ENCODE results near the gene PRDX3. TPM values are rescaled to one million over a fixed set of nuclear protein-coding genes. Genes with fewer than 3 reads are reported as not detected.

Gene PRDX3
- total RNA-seq, 1 donor from 2014 or later = 110 TPM

DNA sequence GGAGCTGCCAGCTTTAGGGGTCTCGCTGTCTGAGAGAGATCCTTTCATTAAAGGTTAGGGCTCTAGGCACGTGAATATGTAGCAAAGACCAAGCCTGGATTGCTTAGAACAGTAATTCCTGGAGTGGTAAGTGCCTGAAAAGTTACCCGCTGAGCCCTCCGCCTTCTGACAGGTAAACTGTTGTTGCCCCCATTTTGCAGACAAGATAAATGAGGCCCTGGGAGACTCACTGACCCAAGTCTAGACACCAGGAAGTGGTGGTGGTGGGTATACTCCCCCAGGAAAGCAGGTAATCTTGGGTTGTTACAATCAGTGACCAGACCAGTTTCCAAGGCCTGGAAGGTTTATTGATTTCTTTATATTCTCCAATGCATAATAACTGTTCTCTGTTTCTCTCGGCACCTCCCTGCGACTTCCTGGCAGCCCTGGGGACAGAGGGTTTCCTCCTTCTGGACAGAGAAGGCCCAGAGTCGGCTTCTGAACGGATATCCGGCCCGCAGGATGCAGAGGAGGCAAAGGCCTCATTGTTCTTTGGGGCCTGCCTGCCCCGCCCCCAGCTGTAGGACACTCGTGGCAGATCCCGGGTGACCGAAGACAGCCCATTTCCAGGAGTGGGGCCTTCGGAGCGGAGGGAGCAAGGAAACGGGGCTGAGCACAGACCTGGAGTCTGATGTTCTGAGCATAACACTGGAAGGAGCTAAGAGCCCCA lies 27.4 kb upstream of the PRDX3 start:
- Histone ChIP-seq H3K4me3 (ENCODE audit: low read depth, low read length) (peak overlapping the region; percentile 57), H3K27me3 (ENCODE audit: control insufficient read depth, insufficient read depth, low read length) (no peaks in the 10 kb centered on the region), H3K36me3 (ENCODE audit: control insufficient read depth, insufficient read depth, low read length) (no peaks in the 10 kb centered on the region)
- TF ChIP-seq, protein P1, sequence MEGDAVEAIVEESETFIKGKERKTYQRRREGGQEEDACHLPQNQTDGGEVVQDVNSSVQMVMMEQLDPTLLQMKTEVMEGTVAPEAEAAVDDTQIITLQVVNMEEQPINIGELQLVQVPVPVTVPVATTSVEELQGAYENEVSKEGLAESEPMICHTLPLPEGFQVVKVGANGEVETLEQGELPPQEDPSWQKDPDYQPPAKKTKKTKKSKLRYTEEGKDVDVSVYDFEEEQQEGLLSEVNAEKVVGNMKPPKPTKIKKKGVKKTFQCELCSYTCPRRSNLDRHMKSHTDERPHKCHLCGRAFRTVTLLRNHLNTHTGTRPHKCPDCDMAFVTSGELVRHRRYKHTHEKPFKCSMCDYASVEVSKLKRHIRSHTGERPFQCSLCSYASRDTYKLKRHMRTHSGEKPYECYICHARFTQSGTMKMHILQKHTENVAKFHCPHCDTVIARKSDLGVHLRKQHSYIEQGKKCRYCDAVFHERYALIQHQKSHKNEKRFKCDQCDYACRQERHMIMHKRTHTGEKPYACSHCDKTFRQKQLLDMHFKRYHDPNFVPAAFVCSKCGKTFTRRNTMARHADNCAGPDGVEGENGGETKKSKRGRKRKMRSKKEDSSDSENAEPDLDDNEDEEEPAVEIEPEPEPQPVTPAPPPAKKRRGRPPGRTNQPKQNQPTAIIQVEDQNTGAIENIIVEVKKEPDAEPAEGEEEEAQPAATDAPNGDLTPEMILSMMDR (IDR thresholded peaks at IDR 0.05; ENCODE audit: insufficient read depth, low read length, severe bottlenecking) = no peak
- DNase-seq (ENCODE audit: low read depth) (no peak), FAIRE-seq (no peak)

DNA sequence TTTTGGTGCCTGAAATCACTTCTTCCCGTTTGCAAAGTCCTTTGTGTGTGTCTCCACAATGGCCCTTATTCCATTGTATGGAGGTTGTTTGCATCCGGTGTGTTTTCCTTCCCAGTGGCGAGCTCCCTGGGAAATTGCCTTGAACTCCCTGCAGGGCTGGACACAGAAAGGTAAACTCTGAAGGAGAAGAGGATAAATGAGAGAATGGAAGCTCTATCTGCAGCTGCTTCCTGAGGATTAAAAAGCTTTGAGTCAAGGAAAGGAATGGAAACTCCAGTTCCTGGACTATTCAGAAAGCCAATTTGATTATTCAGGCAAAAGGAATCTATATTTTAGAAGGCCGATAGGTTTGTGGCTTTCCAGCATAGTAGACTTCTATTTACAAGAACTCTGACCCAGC lies 24.4 kb upstream of the PRDX3 start:
- TF ChIP-seq, protein P1 (IDR thresholded peaks at IDR 0.05; ENCODE audit: insufficient read depth, low read length, severe bottlenecking) = no peak
- peak; percentile 50 for DNase-seq (ENCODE audit: low read depth)
- FAIRE-seq = no peak

DNA sequence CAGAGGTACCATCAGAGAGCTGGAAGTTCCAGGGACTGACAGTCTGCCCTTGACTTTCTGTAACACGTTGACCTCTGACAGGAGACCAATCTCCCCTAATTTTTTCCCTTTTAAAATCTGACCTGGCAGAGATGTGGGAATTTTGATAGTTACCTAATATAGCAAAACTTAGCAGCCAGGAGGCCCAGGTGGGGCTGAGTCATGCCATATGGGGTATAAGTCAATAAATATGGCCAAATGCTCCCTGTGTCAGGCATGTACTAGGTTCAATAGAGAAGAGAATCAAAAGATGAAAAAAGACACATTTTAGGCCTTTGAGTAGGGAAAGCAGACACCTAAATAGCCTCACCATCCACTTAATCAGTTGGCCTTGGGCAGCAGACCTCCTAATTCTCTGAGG lies 22.6 kb upstream of the PRDX3 start:
- H3K36me3 ChIP-seq (ENCODE audit: control insufficient read depth, insufficient read depth, low read length) = no peaks in the 10 kb centered on the region
- DNase-seq (ENCODE audit: low read depth) (peak; percentile 65), FAIRE-seq (no peak)
- TF ChIP-seq, protein P1 (IDR thresholded peaks at IDR 0.05; ENCODE audit: insufficient read depth, low read length, severe bottlenecking) = no peak
- no peak overlapping the region for H3K4me3 ChIP-seq (ENCODE audit: low read depth, low read length)
- no peaks in the 10 kb centered on the region for H3K27me3 ChIP-seq (ENCODE audit: control insufficient read depth, insufficient read depth, low read length)

More for the DNA sequence above, 24.4 kb upstream of the PRDX3 start:
- H3K4me3 ChIP-seq (ENCODE audit: low read depth, low read length) = no peak overlapping the region
- no peaks in the 10 kb centered on the region for H3K27me3 ChIP-seq (ENCODE audit: control insufficient read depth, insufficient read depth, low read length)
- H3K36me3 ChIP-seq (ENCODE audit: control insufficient read depth, insufficient read depth, low read length) = no peaks in the 10 kb centered on the region

DNA sequence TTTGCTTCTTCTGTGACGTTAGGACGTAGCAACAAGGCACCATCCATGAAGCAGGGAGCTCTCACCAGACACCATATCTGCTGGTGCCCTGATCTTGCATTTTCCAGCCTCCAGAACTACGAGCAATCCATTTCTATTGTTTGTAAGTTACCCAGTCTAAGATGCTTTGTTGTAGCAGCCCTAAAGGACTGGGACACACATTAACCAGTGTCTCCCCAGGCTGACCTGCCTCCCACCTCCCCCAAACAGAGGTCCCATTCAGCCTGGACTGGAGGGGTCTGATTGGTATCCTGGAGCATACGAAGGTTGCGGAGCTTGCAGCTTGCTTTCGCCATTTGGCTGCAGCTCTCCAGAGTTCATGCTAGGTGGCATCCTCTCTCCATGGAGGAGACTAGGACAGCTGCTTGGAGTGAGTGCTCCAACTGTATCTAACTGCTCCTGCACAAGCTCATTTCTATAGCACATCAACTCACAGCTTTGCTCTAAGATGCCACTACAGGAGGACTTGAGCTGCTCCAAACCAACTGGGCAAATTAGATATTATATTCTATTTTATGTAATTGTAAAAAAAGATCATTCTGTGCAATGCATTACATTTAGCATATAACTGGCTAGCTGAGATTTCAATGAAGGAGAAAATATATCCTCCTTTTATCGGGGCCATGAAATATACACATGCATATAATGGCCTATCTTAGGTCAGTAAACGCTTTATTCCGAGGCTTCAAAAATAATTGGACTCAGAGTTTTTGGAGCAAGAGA lies 20.8 kb upstream of the PRDX3 start:
- peak; percentile 7 for FAIRE-seq
- H3K27me3 ChIP-seq (ENCODE audit: control insufficient read depth, insufficient read depth, low read length) = no peaks in the 10 kb centered on the region
- no peaks in the 10 kb centered on the region for H3K36me3 ChIP-seq (ENCODE audit: control insufficient read depth, insufficient read depth, low read length)
- H3K4me3 ChIP-seq (ENCODE audit: low read depth, low read length) = no peak overlapping the region
- TF ChIP-seq, protein P1 (IDR thresholded peaks at IDR 0.05; ENCODE audit: insufficient read depth, low read length, severe bottlenecking) = peak; percentile 82
- DNase-seq (ENCODE audit: low read depth) = peak; percentile 75

DNA sequence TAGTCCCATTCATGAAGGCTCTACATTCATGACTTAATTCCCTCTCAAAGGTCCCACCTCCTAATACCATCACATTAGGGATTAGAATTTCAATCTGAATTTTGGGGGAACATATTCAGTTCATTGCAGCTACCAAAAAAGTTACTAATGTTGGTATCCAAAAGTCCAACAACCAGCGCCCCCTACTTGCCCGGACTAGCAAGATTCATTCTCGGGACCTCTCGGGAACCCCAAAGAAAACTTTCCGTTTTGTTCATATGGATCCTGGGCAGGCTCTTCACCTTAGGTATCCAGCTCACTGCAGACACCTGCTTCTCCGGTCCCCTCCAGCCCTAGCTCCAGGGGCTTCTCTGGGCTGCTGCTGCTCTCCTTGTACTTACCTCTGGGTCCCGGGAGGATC lies 19.8 kb upstream of the PRDX3 start:
- TF ChIP-seq, protein P1 (IDR thresholded peaks at IDR 0.05; ENCODE audit: insufficient read depth, low read length, severe bottlenecking) = peak; percentile 46
- DNase-seq (ENCODE audit: low read depth) = peak; percentile 18
- H3K36me3 ChIP-seq (ENCODE audit: control insufficient read depth, insufficient read depth, low read length) = no peaks in the 10 kb centered on the region
- FAIRE-seq = no peak
- no peak overlapping the region for H3K4me3 ChIP-seq (ENCODE audit: low read depth, low read length)
- no peaks in the 10 kb centered on the region for H3K27me3 ChIP-seq (ENCODE audit: control insufficient read depth, insufficient read depth, low read length)

Data from bronchial epithelial cell (primary cell).